NT2/D1 (cell line): Measurements from ENCODE around the gene PDE8A.

Experiments
- DNase-seq: peaks from one replicate; pipeline ENCODE4 v3.0.0-alpha.2; 2011; ENCODE audit warnings: low read depth, low spot score
- H3K27me3 ChIP-seq: 2 replicates; pipeline ENCODE4 v1.6.0; 2011; ENCODE audit warnings: mild to moderate bottlenecking; ENCODE audit not compliant: insufficient read length, insufficient read depth
- H3K36me3 ChIP-seq: 2 replicates; pipeline ENCODE4 v1.6.1; 2011; ENCODE audit warnings: mild to moderate bottlenecking, low read length, mixed read lengths; ENCODE audit not compliant: insufficient read depth, insufficient read length
- H3K4me1 ChIP-seq: 2 replicates; pipeline ENCODE4 v1.5.1; 2011; ENCODE audit not compliant: insufficient read depth, insufficient read length
- H3K4me3 ChIP-seq: 2 replicates; pipeline ENCODE4 v1.5.1; 2011; ENCODE audit warnings: low read depth; ENCODE audit not compliant: insufficient read length
- H3K9ac ChIP-seq: 2 replicates; pipeline ENCODE4 v1.6.0; 2011; ENCODE audit warnings: low read depth; ENCODE audit not compliant: insufficient read length
- H3K9me3 ChIP-seq: 2 replicates; pipeline ENCODE4 v1.5.1; 2011; ENCODE audit warnings: mild to moderate bottlenecking, low read length; ENCODE audit not compliant: insufficient read depth
- SUZ12 ChIP-seq: IDR thresholded peaks from 2 replicates; pipeline ENCODE4 v1.6.1; 2011; ENCODE audit not compliant: insufficient read length, insufficient read depth; ENCODE audit errors: extremely low read depth
- YY1 ChIP-seq: IDR thresholded peaks from 2 replicates; pipeline ENCODE4 v1.6.1; 2011; ENCODE audit not compliant: insufficient read length, insufficient read depth
- ZNF274 ChIP-seq: IDR thresholded peaks from 2 replicates; pipeline ENCODE4 v1.6.1; 2011; ENCODE audit warnings: mild to moderate bottlenecking, low read depth, low read length

Gene PDE8A

GRCh38 chr15:85013785-85014184 is 32.1 kb downstream of the PDE8A start:
- H3K4me1 ChIP-seq: peaks cover 3% of the 10 kb centered on the region
- no peaks in the 10 kb centered on the region for H3K36me3 ChIP-seq
- TF ChIP-seq YY1: no peak
- no peak for TF ChIP-seq SUZ12
- no peak for TF ChIP-seq ZNF274
- H3K9ac ChIP-seq: no peak overlapping the region
- H3K9me3 ChIP-seq: no peaks in the 10 kb centered on the region
- H3K4me3 ChIP-seq: no peak overlapping the region
- no peaks in the 10 kb centered on the region for H3K27me3 ChIP-seq
- no peak for DNase-seq

- Histone ChIP-seq H3K27me3 (no peaks in the 10 kb centered on the region), H3K9me3 (no peaks in the 10 kb centered on the region), H3K9ac (no peak overlapping the region), H3K4me3 (no peak overlapping the region), H3K36me3 (no peaks in the 10 kb centered on the region), H3K4me1 (peaks cover 3% of the 10 kb centered on the region)
- TF ChIP-seq YY1: no peak
- no peak for TF ChIP-seq ZNF274
- TF ChIP-seq SUZ12: no peak
- DNase-seq: no peak
Observed at GRCh38 chr15:85014932-85015331, 33.3 kb downstream of the PDE8A start.

GRCh38 chr15:85016275-85016674 is 34.6 kb downstream of the PDE8A start:
- Histone ChIP-seq H3K9ac (no peak overlapping the region), H3K4me1 (peaks cover 3% of the 10 kb centered on the region), H3K9me3 (no peaks in the 10 kb centered on the region), H3K36me3 (no peaks in the 10 kb centered on the region), H3K27me3 (no peaks in the 10 kb centered on the region), H3K4me3 (no peak overlapping the region)
- no peak for DNase-seq
- TF ChIP-seq ZNF274 (no peak), YY1 (no peak), SUZ12 (no peak)

- no peaks in the 10 kb centered on the region for H3K4me1 ChIP-seq
- no peaks in the 10 kb centered on the region for H3K9me3 ChIP-seq
- TF ChIP-seq ZNF274: no peak
- TF ChIP-seq SUZ12: no peak
- no peak for TF ChIP-seq YY1
- no peaks in the 10 kb centered on the region for H3K36me3 ChIP-seq
- no peak for DNase-seq
- no peaks in the 10 kb centered on the region for H3K27me3 ChIP-seq
- no peak overlapping the region for H3K9ac ChIP-seq
- H3K4me3 ChIP-seq: no peak overlapping the region
Observed at GRCh38 chr15:85019815-85020590, 38.3 kb downstream of the PDE8A start.

- Histone ChIP-seq H3K27me3 (no peaks in the 10 kb centered on the region), H3K4me3 (no peak overlapping the region), H3K9me3 (no peaks in the 10 kb centered on the region), H3K4me1 (no peaks in the 10 kb centered on the region), H3K36me3 (no peaks in the 10 kb centered on the region), H3K9ac (no peak overlapping the region)
- TF ChIP-seq ZNF274 (no peak), SUZ12 (no peak), YY1 (no peak)
- DNase-seq: no peak
Observed at GRCh38 chr15:85021409-85021808, 39.8 kb downstream of the PDE8A start.

- Histone ChIP-seq H3K9ac (no peak overlapping the region), H3K36me3 (no peaks in the 10 kb centered on the region), H3K27me3 (no peaks in the 10 kb centered on the region)
Observed at GRCh38 chr15:85022860-85023403, 41.3 kb downstream of the PDE8A start.

GRCh38 chr15:85024003-85024402 is 42.3 kb downstream of the PDE8A start:
- Histone ChIP-seq H3K9ac (no peak overlapping the region), H3K4me3 (no peak overlapping the region), H3K36me3 (no peaks in the 10 kb centered on the region), H3K4me1 (no peaks in the 10 kb centered on the region), H3K27me3 (no peaks in the 10 kb centered on the region), H3K9me3 (no peaks in the 10 kb centered on the region)
- DNase-seq: no peak
- TF ChIP-seq YY1: no peak
- TF ChIP-seq ZNF274: no peak
- no peak for TF ChIP-seq SUZ12

More at GRCh38 chr15:85022860-85023403, 41.3 kb downstream of the PDE8A start:
- TF ChIP-seq YY1 (no peak), ZNF274 (no peak), SUZ12 (no peak)
- Histone ChIP-seq H3K9me3 (no peaks in the 10 kb centered on the region), H3K4me3 (no peak overlapping the region), H3K4me1 (no peaks in the 10 kb centered on the region)
- no peak for DNase-seq

- Histone ChIP-seq H3K36me3 (no peaks in the 10 kb centered on the region), H3K9me3 (no peaks in the 10 kb centered on the region), H3K9ac (no peak overlapping the region), H3K4me3 (no peak overlapping the region), H3K27me3 (no peaks in the 10 kb centered on the region), H3K4me1 (no peaks in the 10 kb centered on the region)
- TF ChIP-seq YY1: no peak
- TF ChIP-seq SUZ12: no peak
- no peak for TF ChIP-seq ZNF274
- no peak for DNase-seq
Observed at GRCh38 chr15:85024509-85025336, 43.1 kb downstream of the PDE8A start.
